Caco-2 (cell line): ENCODE data around the gene LRP4. TPM values are rescaled to one million over a fixed set of nuclear protein-coding genes. Genes with fewer than 3 reads are reported as not detected.

Experiments used
- BruUV-seq: library from RNA; stranded (reverse); fragments of 400-500 nt; replicated peaks from 2 replicates; lab custom pipeline; 2021; lab: Mats Ljungman, UMichigan
- CTCF ChIA-PET: fragments of 300-600 bp; sonication (Branson Sonifier 250); formaldehyde crosslinking; loops from one replicate; lab custom pipeline; 2022; ENCODE audit warnings: antibody characterized with exemption; lab: Charles Lee
- POLR2A ChIA-PET: fragments of 300-600 bp; sonication (Branson Sonifier 250); formaldehyde crosslinking; loops from one replicate; lab custom pipeline; 2022; ENCODE audit warnings: antibody characterized with exemption; lab: Charles Lee
- DNase-seq, 2 experiments: peaks; one replicate each; pipeline versions ENCODE4 v3.0.0 to v3.0.0-alpha.2; 2020 to 2022
- H3K27me3 ChIP-seq: replicated peaks from 2 replicates; pipeline ENCODE4 v1.6.0; 2011; ENCODE audit warnings: low read length; ENCODE audit not compliant: control insufficient read depth, insufficient read depth
- H3K36me3 ChIP-seq: 2 replicates; pipeline ENCODE4 v1.5.1; 2011; ENCODE audit warnings: low read length; ENCODE audit not compliant: control insufficient read depth, insufficient read depth
- H3K4me1 ChIP-seq: fragments of 250-450 bp; sonication (Bioruptor Pico); 2 replicates; pipeline ENCODE4 v1.5.1; 2020; ENCODE audit warnings: mild to moderate bottlenecking
- H3K4me3 ChIP-seq: 2 replicates; pipeline ENCODE4 v1.5.1; 2011; ENCODE audit warnings: low read depth, mild to moderate bottlenecking, control low read depth, low read length
- H3K9me3 ChIP-seq: fragments of 250-450 bp; sonication (Bioruptor Pico); 2 replicates; pipeline ENCODE4 v1.5.1; 2020; ENCODE audit warnings: mild to moderate bottlenecking, moderate library complexity
- H3K27ac Mint-ChIP-seq: one replicate; pipeline ENCODE4 v1.8.0; 2022; ENCODE audit warnings: mixed read lengths; ENCODE audit not compliant: unreplicated experiment
- H3K27me3 Mint-ChIP-seq: one replicate; pipeline ENCODE4 v1.8.0; 2022; ENCODE audit warnings: mixed read lengths; ENCODE audit not compliant: insufficient read depth, unreplicated experiment
- H3K36me3 Mint-ChIP-seq: one replicate; pipeline ENCODE4 v1.8.0; 2022; ENCODE audit warnings: mild to moderate bottlenecking, mixed read lengths; ENCODE audit not compliant: insufficient read depth, unreplicated experiment
- H3K4me1 Mint-ChIP-seq: one replicate; pipeline ENCODE4 v1.8.0; 2022; ENCODE audit warnings: low read depth, mixed read lengths; ENCODE audit not compliant: unreplicated experiment
- H3K4me3 Mint-ChIP-seq: one replicate; pipeline ENCODE4 v1.8.0; 2022; ENCODE audit warnings: mild to moderate bottlenecking, moderate library complexity, mixed read lengths; ENCODE audit not compliant: unreplicated experiment
- H3K9me3 Mint-ChIP-seq: one replicate; pipeline ENCODE4 v1.8.0; 2022; ENCODE audit warnings: mixed read lengths; ENCODE audit not compliant: unreplicated experiment
- intact Hi-C: fragments of 100-400 bp; cut with micrococcal nuclease; formaldehyde crosslinking; loops from one replicate; pipeline ENCODE4 v1.10.0; 2022; ENCODE audit not compliant: unreplicated experiment
- total RNA-seq: library from RNA; stranded (reverse); gene quantifications from 2 replicates; pipeline ENCODE4 v1.2.3, GENCODE V29; 2022
- TF ChIP-seq, protein P1 (sequence below), 2 experiments: fragments of 200-600 bp in 1 of 2; IDR thresholded peaks; 1 replicate in 1 of 2; 2 replicates in 1 of 2; pipeline versions ENCODE4 v1.5.1 to v1.8.0; 2011 to 2022; ENCODE audit warnings: antibody characterized with exemption in 1 of 2, control low read depth in 1 of 2, inconsistent platforms in 1 of 2, low read depth in 1 of 2, low read length in 1 of 2, mild to moderate bottlenecking in 1 of 2, moderate library complexity in 1 of 2; ENCODE audit not compliant: insufficient read depth in 1 of 2, severe bottlenecking in 1 of 2, unreplicated experiment in 1 of 2

The LRP4 gene
- total RNA-seq, 1 experiment from 2014 or later, result 11.1 TPM

DNA sequence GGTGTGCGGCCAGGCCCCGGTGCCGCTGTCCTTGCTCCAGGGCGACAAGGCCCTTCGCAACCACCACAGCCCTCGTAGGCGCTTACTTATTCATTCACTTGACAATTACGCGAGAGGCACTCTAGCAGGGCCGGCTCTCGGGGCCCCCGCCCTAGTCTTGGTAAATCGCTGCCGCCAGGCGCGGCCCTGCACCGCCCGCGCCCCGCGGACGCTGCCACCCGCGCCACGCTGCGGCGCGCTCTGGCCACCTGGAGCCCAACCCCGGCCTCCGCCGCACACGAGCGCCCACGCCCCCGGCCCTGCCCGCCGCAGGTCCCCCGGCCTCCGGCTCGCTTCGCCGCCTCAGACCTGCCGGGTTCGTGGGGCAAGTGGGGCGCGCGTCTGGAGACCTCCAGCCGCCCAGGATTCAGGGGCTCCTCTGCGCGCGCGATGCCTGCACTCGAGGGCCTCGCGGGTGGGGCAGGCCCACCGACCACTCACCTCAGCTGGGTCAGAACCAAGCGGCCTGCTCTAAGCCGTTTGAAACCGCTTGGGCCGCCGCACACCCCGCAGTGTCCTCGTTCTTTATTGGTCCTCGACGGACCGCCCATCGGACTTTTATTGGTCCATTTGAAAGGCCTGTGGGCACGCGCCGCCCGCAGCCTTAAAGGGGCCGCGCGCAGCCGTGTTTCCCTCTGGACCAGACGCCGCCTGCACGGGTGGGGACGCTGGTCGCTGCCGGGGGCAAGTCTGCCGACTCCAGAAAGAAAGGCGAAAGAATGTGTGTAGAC is 72.4 kb downstream of the LRP4 start, which contains the start of gene CKAP5:
CKAP5 (minus strand) TSS at position 541 of the 770 bp plus-strand sequence. CDS start 25,049 bp downstream, outside the sequence.
- Mint-ChIP-seq H3K36me3 (peaks cover 35% of the 10 kb centered on the region), H3K27ac (peak within 1 kb of the TSS; percentile 96), H3K4me3 (peak within 1 kb of the TSS; percentile 86), H3K4me1 (peaks cover 18% of the 10 kb centered on the region), H3K27me3 (no peaks in the 10 kb centered on the region), H3K9me3 (peaks cover 18% of the 10 kb centered on the region)
- H3K27me3 ChIP-seq, result no peaks in the 10 kb centered on the region
- H3K4me1 ChIP-seq, result 0 out of 2 replicates have a peak, but pooled peaks cover 5% of the 10 kb centered on the region
- no TSS peak for BruUV-seq
- TF ChIP-seq, protein P1, sequence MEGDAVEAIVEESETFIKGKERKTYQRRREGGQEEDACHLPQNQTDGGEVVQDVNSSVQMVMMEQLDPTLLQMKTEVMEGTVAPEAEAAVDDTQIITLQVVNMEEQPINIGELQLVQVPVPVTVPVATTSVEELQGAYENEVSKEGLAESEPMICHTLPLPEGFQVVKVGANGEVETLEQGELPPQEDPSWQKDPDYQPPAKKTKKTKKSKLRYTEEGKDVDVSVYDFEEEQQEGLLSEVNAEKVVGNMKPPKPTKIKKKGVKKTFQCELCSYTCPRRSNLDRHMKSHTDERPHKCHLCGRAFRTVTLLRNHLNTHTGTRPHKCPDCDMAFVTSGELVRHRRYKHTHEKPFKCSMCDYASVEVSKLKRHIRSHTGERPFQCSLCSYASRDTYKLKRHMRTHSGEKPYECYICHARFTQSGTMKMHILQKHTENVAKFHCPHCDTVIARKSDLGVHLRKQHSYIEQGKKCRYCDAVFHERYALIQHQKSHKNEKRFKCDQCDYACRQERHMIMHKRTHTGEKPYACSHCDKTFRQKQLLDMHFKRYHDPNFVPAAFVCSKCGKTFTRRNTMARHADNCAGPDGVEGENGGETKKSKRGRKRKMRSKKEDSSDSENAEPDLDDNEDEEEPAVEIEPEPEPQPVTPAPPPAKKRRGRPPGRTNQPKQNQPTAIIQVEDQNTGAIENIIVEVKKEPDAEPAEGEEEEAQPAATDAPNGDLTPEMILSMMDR (IDR thresholded peaks at IDR 0.05; ENCODE audit: insufficient read depth in 1 of 2, low read depth in 1 of 2, low read length in 1 of 2, severe bottlenecking in 1 of 2, unreplicated experiment in 1 of 2), result no peak
- ChIA-PET CTCF (no interaction called here), POLR2A (interaction anchor here (0.6 kb wide), 1 partner anchor 18 kb away, joined by 7 read pairs; no protein-coding TSS in a partner anchor)
- H3K9me3 ChIP-seq, result no peaks in the 10 kb centered on the region
- DNase-seq, result peak; percentile 93
- peak within 1 kb of the TSS; percentile 93 for H3K4me3 ChIP-seq
- no peaks in the 10 kb centered on the region for H3K36me3 ChIP-seq
- intact Hi-C loops, result loop anchor here (1.0 kb wide), 1 partner anchor 20 kb away; no protein-coding TSS in a partner anchor

DNA sequence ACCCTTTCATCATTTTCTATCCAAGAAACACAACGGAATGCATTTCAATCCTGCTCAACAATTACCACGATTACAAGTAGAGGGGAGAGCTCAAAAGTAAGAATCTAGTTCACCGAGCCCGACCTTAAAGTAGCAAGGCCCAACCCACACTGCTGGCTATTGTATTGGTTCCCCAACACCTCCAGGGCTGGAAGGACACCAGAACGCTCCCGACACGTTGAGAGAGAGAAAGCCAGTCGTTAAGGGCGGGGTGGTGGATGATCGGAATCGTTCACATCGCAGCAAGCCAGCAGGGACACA is 73.0 kb downstream of the LRP4 start:
- Histone ChIP-seq H3K27me3 (no peaks in the 10 kb centered on the region), H3K4me3 (peak overlapping the region; percentile 93), H3K36me3 (no peaks in the 10 kb centered on the region), H3K9me3 (no peaks in the 10 kb centered on the region), H3K4me1 (0 out of 2 replicates have a peak, but pooled peaks cover 5% of the 10 kb centered on the region)
- BruUV-seq, result no TSS peak
- peaks cover 40% of the 10 kb centered on the region for H3K36me3 Mint-ChIP-seq
- H3K27me3 Mint-ChIP-seq, result no peaks in the 10 kb centered on the region
- DNase-seq, result no peak
- peaks cover 17% of the 10 kb centered on the region for H3K4me1 Mint-ChIP-seq
- POLR2A ChIA-PET, result interaction anchor here (1.0 kb wide), 1 partner anchor 19 kb away, joined by 4 read pairs; no protein-coding TSS in a partner anchor
- TF ChIP-seq, protein P1 (IDR thresholded peaks at IDR 0.05; ENCODE audit: insufficient read depth in 1 of 2, low read depth in 1 of 2, low read length in 1 of 2, severe bottlenecking in 1 of 2, unreplicated experiment in 1 of 2), result no peak
- H3K4me3 Mint-ChIP-seq, result peak overlapping the region; percentile 86
- CTCF ChIA-PET, result no interaction called here
- intact Hi-C loops, result no loop called here
- peaks cover 16% of the 10 kb centered on the region for H3K9me3 Mint-ChIP-seq
- peak overlapping the region; percentile 96 for H3K27ac Mint-ChIP-seq

DNA sequence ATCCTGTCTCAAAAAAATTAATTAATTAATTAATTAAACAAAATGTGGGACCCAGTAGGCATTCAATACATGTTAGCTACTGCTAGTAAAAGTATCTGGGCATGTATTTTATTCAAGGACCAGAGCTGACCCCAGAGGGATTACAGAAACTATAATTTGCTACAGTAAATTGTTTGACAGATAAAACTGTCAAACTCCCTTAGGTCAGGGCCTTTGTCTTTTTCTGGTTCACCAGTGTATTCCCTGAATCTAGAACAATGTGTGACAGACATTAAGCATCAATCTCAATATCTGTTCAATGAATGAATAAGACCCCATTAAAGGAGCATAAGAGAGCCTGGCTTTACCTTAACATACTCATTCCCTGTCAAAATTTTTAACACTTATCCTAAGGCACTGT is 78.2 kb downstream of the LRP4 start:
- intact Hi-C loops, result no loop called here
- no peak overlapping the region for H3K27ac Mint-ChIP-seq
- no peak for DNase-seq
- peaks cover 26% of the 10 kb centered on the region for H3K4me1 Mint-ChIP-seq
- H3K4me3 Mint-ChIP-seq, result no peak overlapping the region
- no peaks in the 10 kb centered on the region for H3K9me3 ChIP-seq
- peaks cover 53% of the 10 kb centered on the region for H3K36me3 Mint-ChIP-seq
- H3K36me3 ChIP-seq, result no peaks in the 10 kb centered on the region
- H3K27me3 ChIP-seq, result no peaks in the 10 kb centered on the region
- TF ChIP-seq, protein P1 (IDR thresholded peaks at IDR 0.05; ENCODE audit: insufficient read depth in 1 of 2, low read depth in 1 of 2, low read length in 1 of 2, severe bottlenecking in 1 of 2, unreplicated experiment in 1 of 2), result no peak
- no TSS peak for BruUV-seq
- no peaks in the 10 kb centered on the region for H3K9me3 Mint-ChIP-seq
- POLR2A ChIA-PET, result no interaction called here
- H3K4me3 ChIP-seq, result no peak overlapping the region
- CTCF ChIA-PET, result no interaction called here
- H3K27me3 Mint-ChIP-seq, result no peaks in the 10 kb centered on the region
- 0 out of 2 replicates have a peak, but pooled peaks cover 5% of the 10 kb centered on the region for H3K4me1 ChIP-seq
